HG02870 (cell line): ENCODE data around the gene DIP2C.

ENCODE experiments used
- ATAC-seq: cut with Tn5 transposase; IDR thresholded peaks from one replicate; pipeline ENCODE4 v1.9.1; 2021; ENCODE audit warnings: mild to moderate bottlenecking, moderate library complexity; ENCODE audit not compliant: unreplicated experiment

Gene DIP2C

DNA sequence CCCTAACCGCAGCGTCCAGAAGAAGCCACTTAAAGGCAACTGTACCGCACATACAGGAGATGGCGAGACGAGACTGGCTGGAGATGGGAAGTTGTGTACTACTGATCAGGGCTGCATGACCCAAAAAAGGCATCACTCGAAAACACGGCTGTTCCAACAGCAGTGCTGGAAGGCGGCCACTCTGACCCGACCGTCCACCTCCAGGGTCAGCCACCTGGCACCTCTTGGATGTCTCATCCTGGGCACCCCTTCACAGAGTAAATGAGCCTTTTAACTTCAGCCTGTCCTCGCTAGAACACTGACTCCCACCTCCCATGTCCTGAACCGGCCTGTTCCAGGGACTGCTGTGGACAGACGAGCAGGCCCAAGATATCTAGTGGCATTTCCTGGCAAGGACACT lies 180.7 kb downstream of the DIP2C start:
- no peak for ATAC-seq

DNA sequence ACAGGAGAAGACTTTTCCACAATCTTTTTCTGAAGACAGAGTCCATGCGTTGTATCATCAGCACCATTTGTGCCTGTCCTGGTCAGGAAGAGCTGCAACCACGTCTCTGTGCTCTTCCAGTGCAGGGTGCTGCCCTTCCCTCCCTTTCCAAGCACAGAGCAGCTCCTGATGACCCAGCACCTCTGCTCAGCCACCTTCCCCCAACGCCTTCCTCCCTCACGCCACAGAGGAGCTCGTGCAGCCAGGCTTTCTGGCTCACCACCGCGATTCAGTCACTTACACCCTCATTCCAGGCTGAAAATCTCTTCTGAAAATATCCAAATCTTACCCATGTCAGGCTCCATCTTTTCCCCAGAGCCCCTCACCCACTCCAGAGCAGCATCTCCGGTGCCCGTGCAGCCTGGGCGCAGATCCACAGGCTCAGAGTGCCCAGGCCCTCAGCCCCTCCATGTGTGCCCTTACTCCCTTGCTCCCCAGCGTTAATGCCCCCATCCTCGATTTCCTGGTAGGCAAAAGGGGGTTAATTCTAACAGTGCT lies 181.5 kb downstream of the DIP2C start:
- ATAC-seq, result no peak

DNA sequence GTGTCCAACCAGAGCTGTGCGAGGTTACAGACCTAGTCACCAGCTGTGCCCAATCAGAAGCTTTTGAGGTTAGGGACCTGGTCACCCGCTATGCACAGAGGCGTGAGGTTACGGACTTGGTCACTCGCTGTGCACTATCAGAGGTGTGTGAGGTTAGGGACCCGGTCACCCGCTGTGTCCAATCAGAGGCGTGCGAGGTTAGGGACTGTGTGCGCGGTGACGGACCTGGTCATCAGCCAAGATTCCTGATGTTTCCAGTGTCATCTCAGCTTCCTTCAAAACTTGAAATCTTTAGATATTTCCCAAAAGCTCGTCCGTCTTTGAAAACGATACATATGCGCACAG lies 182.1 kb downstream of the DIP2C start:
- ATAC-seq, result no peak

DNA sequence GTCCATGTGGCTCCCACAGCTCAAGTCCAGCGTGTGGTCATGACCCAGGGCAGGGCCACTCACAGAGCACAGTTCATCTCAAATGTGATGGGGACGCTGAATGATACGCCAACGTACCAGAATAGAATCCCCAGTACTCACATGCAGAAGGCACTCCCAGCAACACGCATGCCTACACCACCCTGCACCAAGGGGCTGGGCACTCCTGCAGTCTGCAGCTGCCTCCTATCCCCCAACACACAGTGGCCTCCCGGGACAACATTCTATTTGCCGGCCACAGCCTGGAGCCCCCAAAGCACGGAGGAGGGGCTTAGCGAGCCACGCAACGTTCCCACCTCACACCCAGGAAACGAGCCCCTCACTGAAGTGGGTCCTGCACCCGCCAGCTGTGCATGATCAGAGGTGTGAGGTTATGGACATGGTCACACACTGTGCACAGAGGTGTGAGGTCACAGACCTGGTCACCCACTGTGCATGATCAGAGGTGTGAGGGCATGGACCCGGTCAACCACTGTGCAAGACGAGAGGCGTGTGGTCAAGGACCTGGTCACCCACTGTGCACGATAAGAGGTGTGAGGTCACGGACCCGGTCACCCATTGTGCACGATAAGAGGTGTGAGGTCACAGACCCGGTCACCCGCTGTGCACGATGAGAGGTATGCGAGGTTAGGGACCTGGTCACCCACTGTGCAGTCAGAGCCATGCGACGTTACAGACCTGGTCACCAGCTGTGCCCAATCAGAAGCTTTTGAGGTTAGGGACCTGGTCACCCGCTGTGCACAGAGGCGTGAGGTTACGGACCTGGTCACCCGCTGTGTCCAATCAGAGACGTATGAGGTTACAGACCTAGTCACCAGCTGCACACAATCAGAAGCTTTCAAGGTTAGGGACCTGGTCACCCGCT lies 182.8 kb downstream of the DIP2C start:
- ATAC-seq, result no peak

DNA sequence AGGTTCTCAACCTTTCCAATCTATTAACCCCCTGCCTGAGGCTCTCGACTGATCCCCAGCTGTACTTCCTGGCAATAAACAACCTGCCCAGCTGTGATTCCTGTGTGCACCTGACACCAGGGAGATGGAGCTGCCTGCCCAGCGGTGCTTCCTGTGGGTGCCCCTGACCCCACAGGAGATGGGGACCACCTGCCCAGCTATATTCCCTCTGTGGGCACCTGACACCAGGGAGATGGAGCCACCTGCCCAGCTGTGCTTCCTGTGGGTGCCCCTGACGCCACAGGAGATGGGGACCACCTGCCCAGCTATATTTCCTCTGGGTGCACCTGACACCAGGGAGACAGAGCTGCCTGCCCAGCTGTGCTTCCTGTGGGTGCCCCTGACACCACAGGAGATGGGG lies 184.0 kb downstream of the DIP2C start:
- no peak for ATAC-seq

DNA sequence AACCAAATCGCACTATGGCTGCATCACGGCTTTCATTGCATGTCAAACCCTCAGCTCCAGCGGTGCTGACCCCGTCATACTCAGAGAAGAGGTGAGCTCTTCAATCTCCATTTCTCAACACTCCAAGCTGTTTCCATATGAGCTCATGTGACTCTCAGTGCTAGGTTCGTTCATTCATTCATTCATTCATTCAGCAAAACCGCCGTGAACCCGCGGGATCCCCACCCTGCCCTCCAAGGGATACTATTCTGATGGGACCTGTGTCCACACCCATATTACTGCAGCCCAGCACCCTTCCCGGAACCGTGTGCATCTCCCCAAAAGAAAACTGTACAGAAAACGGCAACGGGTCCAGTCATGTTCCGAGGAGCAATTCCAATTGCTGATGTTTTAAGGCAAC lies 184.7 kb downstream of the DIP2C start:
- no peak for ATAC-seq

DNA sequence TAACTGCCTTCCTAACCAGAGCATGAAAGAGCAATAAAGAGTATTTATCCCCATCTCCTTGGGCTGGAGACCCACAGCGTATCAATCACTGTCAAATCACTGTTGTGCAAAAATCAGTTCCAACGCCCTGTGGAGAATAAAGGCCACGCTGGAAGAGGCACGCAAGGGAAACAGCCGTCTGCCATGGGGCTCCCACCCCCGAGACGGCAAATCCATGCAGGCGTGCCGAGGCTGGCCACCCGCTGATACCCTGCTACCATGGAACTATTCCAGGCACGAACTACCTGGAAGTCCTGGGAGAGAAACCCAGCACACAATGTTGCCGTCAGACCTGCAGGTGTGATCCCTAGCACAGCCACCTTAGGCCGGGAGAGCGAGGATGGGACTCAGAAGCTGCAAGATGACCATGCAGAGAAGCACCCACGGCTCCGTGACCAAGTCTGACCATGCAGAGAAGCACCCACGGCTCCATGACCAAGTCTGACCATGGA lies 185.3 kb downstream of the DIP2C start:
- ATAC-seq, result no peak

DNA sequence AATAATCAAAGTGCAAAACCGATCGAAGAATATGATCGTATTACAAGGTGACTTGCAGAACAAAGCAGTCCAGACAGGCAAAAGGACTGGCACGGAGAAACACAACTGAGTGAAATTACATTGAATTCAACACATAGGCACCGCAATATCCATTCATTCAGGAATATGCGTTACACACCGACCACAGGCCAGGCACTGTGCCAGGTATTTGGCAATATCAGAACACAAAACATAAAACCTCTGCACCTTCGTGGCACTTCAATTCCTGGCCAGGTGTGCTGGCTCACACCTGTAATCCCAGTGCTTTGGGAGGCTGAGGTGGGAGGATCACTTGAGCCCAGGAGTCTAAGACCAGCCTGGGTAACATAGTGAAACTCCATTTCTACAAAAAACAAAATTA lies 187.9 kb downstream of the DIP2C start:
- no peak for ATAC-seq

DNA sequence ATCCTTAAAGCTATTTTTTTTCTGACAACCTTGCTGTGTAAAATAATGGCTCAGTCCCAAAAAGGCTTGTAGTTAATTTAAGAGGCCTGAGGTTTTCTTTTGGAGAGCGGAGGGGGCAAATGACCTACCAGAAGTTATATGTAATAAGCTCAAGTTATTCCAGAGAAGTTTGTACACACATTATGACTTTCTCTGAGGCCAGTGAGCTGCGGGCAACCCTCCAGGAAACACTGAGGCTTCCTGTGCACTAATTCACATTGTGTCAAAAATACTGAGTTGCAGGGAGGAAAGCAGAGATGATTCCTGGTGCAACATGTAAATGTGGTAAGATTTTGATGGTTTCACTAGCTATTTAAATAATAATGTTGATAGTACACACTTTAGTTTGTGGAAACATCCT lies 188.6 kb downstream of the DIP2C start:
- no peak for ATAC-seq

DNA sequence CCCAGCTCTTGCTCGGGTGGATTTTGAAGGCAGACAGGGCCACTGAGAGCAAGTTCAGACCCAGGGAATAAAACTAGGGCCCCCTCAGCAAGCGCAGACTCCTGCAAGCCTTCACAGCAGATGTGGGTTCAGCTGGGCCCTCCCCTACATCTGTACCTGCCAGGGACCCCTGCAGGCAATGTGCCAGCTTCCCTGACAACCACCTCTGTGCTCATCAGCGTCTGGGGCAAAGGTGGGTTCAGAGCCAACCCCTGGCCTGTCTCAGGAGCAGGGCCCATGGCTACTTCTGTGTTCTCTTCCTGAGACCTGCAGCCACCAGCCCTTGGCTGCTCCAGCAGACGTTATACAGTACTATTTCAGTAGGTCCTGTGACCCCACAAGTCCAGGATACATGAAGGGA lies 189.5 kb downstream of the DIP2C start:
- ATAC-seq, result no peak

DNA sequence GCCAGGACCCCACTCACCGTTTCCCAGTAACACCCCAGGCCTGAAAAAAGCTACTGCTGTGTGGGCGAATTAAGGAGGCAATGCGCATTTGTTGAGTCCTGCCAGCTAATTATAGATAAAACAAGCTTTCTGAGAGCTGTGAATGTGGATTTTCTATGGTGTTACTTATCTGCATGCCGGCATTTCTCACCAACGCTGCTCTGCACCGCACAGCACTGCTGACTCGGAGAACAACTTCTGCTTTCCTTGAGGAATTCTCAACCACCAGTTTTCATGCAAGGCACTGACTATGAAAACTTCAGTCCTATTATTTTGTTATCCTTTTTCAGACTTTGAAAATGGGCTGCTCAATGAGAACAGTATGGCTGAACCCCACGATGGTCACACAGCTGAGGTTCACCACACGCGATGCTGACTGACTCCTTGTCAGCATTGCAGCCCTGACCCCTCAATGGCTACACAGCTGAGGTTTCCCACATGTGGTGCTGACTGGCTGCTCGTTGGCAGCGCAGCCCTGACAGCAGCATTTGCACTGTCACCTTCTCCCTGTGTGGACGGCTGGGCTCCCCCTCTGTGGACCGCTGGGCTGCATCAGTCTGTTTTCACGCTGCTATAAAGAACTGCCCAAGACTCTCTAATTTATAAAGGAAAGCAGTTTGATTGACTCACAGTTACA lies 190.6 kb downstream of the DIP2C start:
- no peak for ATAC-seq

DNA sequence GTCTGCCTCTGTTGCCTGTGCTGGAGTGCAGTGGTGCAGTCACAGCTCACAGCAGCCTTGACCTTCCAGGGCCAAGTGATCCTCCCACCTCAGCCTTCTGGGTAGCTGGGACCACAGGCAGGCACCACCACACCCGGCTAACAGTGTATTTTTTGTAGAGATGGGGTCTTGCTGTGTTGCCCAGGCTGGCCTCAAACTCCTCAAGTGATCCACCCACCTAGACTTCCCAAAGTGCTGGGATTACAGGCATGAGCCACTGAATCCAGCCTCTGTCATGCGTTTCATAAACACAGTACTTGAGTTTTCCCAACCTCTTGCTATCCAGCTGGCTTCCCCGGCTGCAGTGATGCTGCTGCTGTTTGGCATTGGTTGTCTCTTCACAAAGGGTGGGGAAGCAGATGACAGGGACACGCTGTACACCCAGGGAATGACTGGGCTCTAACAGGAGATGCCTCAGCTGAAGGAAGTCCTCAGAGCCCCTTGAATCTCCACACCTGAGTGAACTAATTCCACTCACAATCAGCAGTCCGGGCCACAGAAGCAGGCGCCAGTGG lies 191.5 kb downstream of the DIP2C start:
- no peak for ATAC-seq

DNA sequence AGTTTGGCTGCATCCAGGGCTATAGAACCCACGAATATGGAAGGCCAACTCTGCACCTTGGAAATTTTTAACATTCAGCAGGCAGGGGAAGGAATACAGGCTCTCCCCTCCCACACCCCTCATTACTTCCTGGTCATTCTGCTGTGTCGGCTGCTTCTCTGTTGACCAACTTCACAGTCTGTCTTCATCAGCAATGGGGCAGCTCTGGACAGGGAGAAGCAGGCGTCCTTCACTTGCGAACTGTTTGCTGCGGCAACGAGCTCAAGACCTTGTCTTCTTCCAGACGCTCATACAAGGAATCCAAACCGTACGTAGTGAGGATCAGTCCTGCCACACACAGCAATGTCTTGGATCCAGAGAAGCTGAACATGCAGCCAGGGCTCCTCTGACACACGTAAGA lies 192.2 kb downstream of the DIP2C start:
- ATAC-seq, result no peak

DNA sequence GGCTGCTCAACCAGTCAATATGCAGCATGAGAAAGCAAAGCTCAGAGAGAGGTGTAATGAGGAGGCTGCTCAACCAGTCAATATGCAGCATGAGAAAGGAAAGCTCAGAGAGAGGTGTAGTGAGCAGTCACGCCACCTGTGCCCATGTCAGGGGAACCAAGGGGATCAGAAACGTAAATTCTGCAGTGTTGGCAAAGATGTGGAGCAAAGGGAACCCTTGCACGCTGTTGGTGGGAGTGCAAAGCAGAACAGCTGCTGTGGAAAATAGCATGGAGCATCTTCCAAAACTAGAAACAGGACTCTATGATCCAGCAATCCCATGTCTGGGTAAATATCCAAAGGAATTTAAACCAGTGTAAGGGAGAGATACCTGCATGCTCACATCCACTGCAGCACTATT lies 194.9 kb downstream of the DIP2C start:
- ATAC-seq, result no peak

DNA sequence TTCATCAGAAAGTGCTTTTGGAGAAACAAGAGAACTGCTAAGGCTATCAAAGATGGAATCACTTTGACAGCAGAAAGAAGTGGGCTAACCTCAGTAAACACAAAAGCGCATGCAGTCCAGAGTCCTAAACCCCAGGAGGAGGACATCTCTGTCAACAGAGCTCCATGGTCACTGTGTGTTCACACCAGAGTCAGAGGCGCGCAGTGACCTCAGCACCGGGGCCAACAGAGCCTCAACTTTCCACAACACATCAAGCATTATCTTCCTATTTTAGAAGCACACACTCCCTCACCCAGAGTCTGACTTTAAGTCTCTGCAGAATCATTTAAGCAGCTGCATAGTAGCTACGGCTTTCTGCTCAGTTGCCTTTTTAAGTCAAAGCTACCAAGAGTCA lies 195.3 kb downstream of the DIP2C start:
- ATAC-seq, result no peak

DNA sequence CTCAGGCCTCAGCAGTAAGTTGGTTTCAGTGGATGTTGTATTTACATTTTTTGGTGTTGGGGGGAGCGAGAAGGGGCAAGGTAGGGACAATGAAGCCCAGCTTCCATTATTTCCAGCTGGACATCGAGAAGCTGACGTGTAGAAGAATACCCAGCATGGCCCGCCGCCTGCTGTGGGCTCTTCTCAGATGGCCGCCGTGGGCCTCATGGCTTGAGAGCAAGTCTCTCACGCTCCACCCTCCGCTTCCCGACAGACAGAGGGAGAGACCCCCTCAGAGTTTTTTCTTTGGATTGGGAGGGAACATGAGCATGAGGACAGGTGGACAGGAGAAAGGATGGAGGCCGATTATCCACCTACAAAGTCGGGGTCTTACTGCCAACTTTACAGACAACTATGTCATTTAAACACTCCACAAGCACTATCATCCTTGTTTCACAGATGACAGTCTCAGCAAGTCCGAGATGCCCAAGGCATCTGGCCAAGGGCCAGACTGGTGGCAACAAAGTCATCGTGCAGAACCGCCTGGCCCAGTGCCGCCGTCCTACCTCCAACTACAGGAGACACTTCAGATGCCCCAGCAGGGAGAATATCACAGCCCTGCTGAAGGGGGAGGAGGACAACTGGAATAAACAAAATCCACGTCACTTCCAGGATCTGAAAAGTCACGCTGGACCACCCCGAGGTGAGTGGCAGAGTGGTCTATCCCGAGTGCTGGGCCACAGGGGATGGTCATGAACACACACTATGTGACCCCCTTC lies 195.9 kb downstream of the DIP2C start:
- ATAC-seq, result no peak

DNA sequence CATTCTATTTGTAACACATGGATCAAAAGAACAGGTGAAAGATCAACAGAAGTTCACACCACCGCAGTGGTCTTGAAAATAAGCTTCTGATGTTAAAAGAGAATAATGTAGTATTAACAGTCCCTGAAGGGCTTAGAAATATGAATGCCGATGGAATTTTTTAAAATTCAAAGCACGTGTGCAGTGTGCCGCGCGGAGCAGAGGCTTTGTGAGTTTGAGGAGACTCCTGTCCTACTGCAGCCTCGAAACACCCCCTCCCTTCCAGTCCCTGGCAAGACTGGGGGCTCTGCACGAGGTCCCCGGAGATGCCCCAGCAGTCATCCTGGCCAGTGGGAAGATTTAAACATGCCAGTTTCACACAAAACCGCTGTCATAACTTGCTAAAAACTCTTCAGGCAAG lies 196.6 kb downstream of the DIP2C start:
- ATAC-seq, result no peak

DNA sequence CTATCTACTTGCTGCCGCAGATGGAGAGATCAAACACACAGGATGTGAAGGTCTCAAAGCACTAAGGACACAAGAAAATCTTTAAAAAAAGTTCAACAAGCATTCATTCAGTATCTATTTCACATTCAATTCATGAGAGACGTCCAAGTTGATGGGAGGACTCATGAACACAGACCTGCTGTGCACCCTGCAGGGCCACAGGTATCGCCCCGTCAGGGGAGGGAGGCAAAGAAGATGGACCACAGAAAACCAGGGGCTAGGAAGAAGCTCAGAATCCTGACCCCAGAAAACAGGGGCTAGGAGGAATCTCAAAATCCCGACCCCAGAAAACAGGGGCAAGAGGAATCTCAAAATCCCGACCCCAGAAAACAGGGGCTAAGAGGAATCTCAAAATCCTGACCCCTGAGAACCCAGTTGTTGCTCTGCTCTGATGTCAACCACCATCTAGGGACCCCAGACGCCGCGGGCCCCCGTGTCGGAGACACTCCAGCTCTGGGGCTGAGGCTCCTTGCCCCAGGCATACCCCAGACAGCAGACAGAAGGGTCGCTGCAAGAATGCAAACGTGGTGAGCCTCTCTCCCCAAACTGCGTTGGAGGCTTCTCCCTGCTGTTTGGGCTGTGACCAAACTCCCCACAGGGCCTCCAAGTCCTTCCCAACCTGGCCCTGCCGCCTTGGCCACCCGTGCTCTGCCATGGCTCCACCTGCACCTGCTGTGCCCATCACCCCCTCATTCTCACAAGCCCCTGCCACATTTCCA lies 197.6 kb downstream of the DIP2C start:
- ATAC-seq, result no peak

DNA sequence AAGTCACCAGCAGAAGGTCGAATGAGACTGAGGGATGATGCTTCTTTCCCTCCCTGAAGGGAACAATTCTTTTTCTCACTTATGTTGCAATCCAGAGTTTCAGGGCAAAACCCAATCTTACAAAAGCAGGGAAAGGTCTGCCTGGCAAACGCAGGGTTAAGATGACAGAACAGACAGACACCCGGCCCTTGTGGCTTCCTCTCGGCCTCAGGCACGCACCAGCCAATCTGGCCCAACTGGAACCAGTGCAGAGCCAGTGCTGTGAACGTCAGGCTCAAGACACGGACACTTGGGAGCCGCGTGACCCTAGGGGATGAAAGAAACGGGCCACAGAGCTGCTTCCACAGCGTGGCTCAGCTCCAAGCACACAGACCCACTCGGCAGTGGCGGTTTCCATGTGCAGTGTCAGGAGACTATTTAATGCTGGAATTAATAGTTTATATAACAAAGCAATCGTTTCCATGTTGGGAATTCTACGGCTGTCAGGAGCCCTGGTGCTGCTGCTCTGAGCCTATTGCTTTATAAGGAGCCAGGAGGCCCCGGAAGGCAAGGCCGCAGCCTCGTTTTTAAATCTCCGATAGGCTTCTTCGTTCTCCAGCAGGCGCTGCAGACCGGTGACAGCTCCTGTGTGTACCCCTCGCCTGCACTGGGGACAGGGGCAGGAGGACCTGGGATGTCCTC lies 198.4 kb downstream of the DIP2C start:
- ATAC-seq, result no peak

DNA sequence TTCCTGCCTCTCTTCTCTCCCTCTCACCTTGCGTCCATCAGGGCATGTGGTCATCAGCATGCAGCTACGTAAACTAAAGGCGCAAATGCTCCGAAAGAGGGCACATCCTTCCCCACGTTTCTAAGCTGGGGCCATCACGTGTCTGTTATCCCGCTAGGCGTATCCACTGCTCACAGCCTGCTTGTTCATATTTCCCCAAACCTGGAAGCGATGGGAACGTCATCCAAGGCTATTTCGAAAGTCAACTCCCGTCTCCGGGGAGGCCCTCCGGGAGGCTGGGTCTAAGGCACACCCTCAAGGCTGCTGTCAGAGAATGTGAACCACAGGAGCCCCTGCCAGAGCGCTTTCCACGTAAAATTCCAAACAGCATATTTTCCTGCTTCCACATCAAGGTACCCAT lies 199.2 kb downstream of the DIP2C start:
- no peak for ATAC-seq
